ENCODE data around the gene SPDYE16. TPM values are rescaled to one million over a fixed set of nuclear protein-coding genes. Genes with fewer than 3 reads are reported as not detected.
"Not testable (repeated sequence)": the region's sequence is repeated elsewhere in the genome, so short reads cannot be mapped to it uniquely, and the experiment has no call there.

SPDYE16 gene
- total RNA-seq, 1 experiment from 2014 or later: not detected

- H3K27me3 Mint-ChIP-seq (ENCODE audit: low read depth); H3K23ac ChIP-seq (ENCODE audit: insufficient read length, low read depth, low read length); H3K4me1 ChIP-seq (ENCODE audit: insufficient read depth, low read length); H3K23me2 ChIP-seq (ENCODE audit: insufficient read length, low read depth, low read length, poor library complexity, severe bottlenecking); H2BK5ac ChIP-seq (ENCODE audit: insufficient read length, low read length); H2BK120ac ChIP-seq (ENCODE audit: low read depth, low read length, poor library complexity, severe bottlenecking); H3K79me1 ChIP-seq (ENCODE audit: insufficient read depth, low read depth, low read length, poor library complexity, severe bottlenecking); DNase-seq; H3K9me3 ChIP-seq (ENCODE audit: control insufficient read depth, low read depth, low read length); H3K79me2 ChIP-seq (ENCODE audit: insufficient read depth, low read length); H4K5ac ChIP-seq (ENCODE audit: insufficient read length, low read depth, low read length); H4K20me1 ChIP-seq (ENCODE audit: control insufficient read depth, insufficient read depth, insufficient read length); H4K8ac ChIP-seq (replicated peaks; ENCODE audit: insufficient read length, low read depth, low read length); H3K4me2 ChIP-seq (ENCODE audit: insufficient read depth, insufficient read length, low read length); H3K4me3 Mint-ChIP-seq; H3K14ac ChIP-seq (ENCODE audit: insufficient read depth, low read length); H2BK15ac ChIP-seq (ENCODE audit: low read depth, low read length); H3K56ac ChIP-seq (ENCODE audit: insufficient read length, low read depth, low read length); H3K4me1 Mint-ChIP-seq; H3K4ac ChIP-seq (ENCODE audit: low read depth, low read length); H3K18ac ChIP-seq (ENCODE audit: insufficient read length, low read depth, low read length); H2AFZ ChIP-seq (ENCODE audit: low read length); H2BK20ac ChIP-seq (ENCODE audit: low read depth, low read length, poor library complexity, severe bottlenecking); H3K27ac ChIP-seq (ENCODE audit: insufficient read length, low read depth, low read length); H3T11ph ChIP-seq (ENCODE audit: low read length); H2AK5ac ChIP-seq (ENCODE audit: insufficient read length, low read length); H3K27me3 ChIP-seq (ENCODE audit: insufficient read depth, low read length); H3K9ac ChIP-seq (ENCODE audit: extremely low read depth, insufficient read length, low read length); H2BK12ac ChIP-seq (ENCODE audit: insufficient read length, low read depth, low read length); H3K27ac Mint-ChIP-seq; H4K91ac ChIP-seq (ENCODE audit: insufficient read length, low read depth, low read length): not testable (repeated sequence)
- H3K36me3 Mint-ChIP-seq (ENCODE audit: insufficient read depth in 1 of 3, low read depth in 3 of 3): peaks cover 34 to 43% (median 34%) of the 10 kb centered on the region in 3 experiments
- peaks cover 27 to 31% of the 10 kb centered on the region in 2 experiments for H3K9me3 Mint-ChIP-seq
Observed at GRCh38 chr7:76568742-76569141, 25.6 kb upstream of the SPDYE16 start.

GRCh38 chr7:76567753-76568152 lies 24.7 kb upstream of the SPDYE16 start:
- not testable (repeated sequence) for H3K27me3 Mint-ChIP-seq (ENCODE audit: low read depth); H3K9me3 ChIP-seq (ENCODE audit: control insufficient read depth, low read depth, low read length); H2AFZ ChIP-seq (ENCODE audit: low read length); H2BK120ac ChIP-seq (ENCODE audit: low read depth, low read length, poor library complexity, severe bottlenecking); H3K4ac ChIP-seq (ENCODE audit: low read depth, low read length); H3K23ac ChIP-seq (ENCODE audit: insufficient read length, low read depth, low read length); H3K27me3 ChIP-seq (ENCODE audit: insufficient read depth, low read length); H2BK15ac ChIP-seq (ENCODE audit: low read depth, low read length); H3K18ac ChIP-seq (ENCODE audit: insufficient read length, low read depth, low read length); H3K23me2 ChIP-seq (ENCODE audit: insufficient read length, low read depth, low read length, poor library complexity, severe bottlenecking); H3K79me1 ChIP-seq (ENCODE audit: insufficient read depth, low read depth, low read length, poor library complexity, severe bottlenecking); H2AK5ac ChIP-seq (ENCODE audit: insufficient read length, low read length); H4K8ac ChIP-seq (replicated peaks; ENCODE audit: insufficient read length, low read depth, low read length); H3K4me2 ChIP-seq (ENCODE audit: insufficient read depth, insufficient read length, low read length); H4K5ac ChIP-seq (ENCODE audit: insufficient read length, low read depth, low read length); H3K4me1 Mint-ChIP-seq; H3K4me3 Mint-ChIP-seq; H3K4me1 ChIP-seq (ENCODE audit: insufficient read depth, low read length); H2BK20ac ChIP-seq (ENCODE audit: low read depth, low read length, poor library complexity, severe bottlenecking); DNase-seq; H3K79me2 ChIP-seq (ENCODE audit: insufficient read depth, low read length); H3K14ac ChIP-seq (ENCODE audit: insufficient read depth, low read length); H3K27ac ChIP-seq (ENCODE audit: insufficient read length, low read depth, low read length); H4K91ac ChIP-seq (ENCODE audit: insufficient read length, low read depth, low read length); H3T11ph ChIP-seq (ENCODE audit: low read length); H3K27ac Mint-ChIP-seq; H2BK12ac ChIP-seq (ENCODE audit: insufficient read length, low read depth, low read length); H4K20me1 ChIP-seq (ENCODE audit: control insufficient read depth, insufficient read depth, insufficient read length); H3K9ac ChIP-seq (ENCODE audit: extremely low read depth, insufficient read length, low read length); H3K56ac ChIP-seq (ENCODE audit: insufficient read length, low read depth, low read length); H2BK5ac ChIP-seq (ENCODE audit: insufficient read length, low read length)
- Mint-ChIP-seq H3K36me3 (ENCODE audit: insufficient read depth in 1 of 3, low read depth in 3 of 3) (peaks cover 34 to 44% (median 35%) of the 10 kb centered on the region in 3 experiments), H3K9me3 (peaks cover 28 to 31% of the 10 kb centered on the region in 2 experiments)
